Keratinocyte (primary cell): ENCODE results near the gene ZNF70. TPM values are rescaled to one million over a fixed set of nuclear protein-coding genes. Genes with fewer than 3 reads are reported as not detected.

Experiments
- DNase-seq: peaks from one replicate; pipeline ENCODE4 v3.0.0-alpha.2; 2011; ENCODE audit warnings: low read depth, missing footprints, low spot score
- FAIRE-seq: peaks from 2 replicates; lab custom pipeline; 2011; peaks lifted over from hg19 to GRCh38; lab: Jason Lieb, UNC
- H2AFZ ChIP-seq: 2 replicates; pipeline ENCODE4 v1.6.0; 2012; ENCODE audit warnings: low read length, control low read depth, inconsistent platforms; ENCODE audit not compliant: control insufficient read depth
- H3K27ac ChIP-seq: 2 replicates; pipeline ENCODE4 v1.5.1; 2011; ENCODE audit warnings: low read length; ENCODE audit not compliant: control insufficient read depth, insufficient read depth
- H3K27me3 ChIP-seq: 3 replicates; pipeline ENCODE4 v1.6.0; 2011; ENCODE audit warnings: low read length; ENCODE audit not compliant: control insufficient read depth, insufficient read depth; ENCODE audit errors: extremely low read depth
- H3K36me3 ChIP-seq, 2 experiments: 2 replicates in 1 of 2; 3 replicates in 1 of 2; pipeline ENCODE4 v1.5.1; 2011; ENCODE audit warnings: low read length in 2 of 2, mild to moderate bottlenecking in 1 of 2; ENCODE audit not compliant: control insufficient read depth in 2 of 2, insufficient read depth in 2 of 2; ENCODE audit errors: extremely low read depth in 1 of 2
- H3K4me1 ChIP-seq: 3 replicates; pipeline ENCODE4 v1.5.1; 2011; ENCODE audit warnings: low read length; ENCODE audit not compliant: control insufficient read depth, insufficient read depth; ENCODE audit errors: extremely low read depth
- H3K4me2 ChIP-seq: 3 replicates; pipeline ENCODE4 v1.6.0; 2011; ENCODE audit warnings: low read depth, low read length; ENCODE audit not compliant: control insufficient read depth, insufficient read depth; ENCODE audit errors: extremely low read depth
- H3K4me3 ChIP-seq, 3 experiments: fragments of 200-600 bp in 1 of 3; sonication (generic) in 1 of 3; 2 replicates in 2 of 3; 3 replicates in 1 of 3; pipeline ENCODE4 v1.5.1; 2011 to 2016; ENCODE audit warnings: low read length in 3 of 3, mild to moderate bottlenecking in 3 of 3, control low read depth in 2 of 3, inconsistent platforms in 1 of 3, low read depth in 1 of 3, mixed read lengths in 1 of 3, mixed run types in 1 of 3, moderate library complexity in 1 of 3; ENCODE audit not compliant: control insufficient read depth in 2 of 3, insufficient read depth in 2 of 3; ENCODE audit errors: extremely low read depth in 1 of 3
- H3K79me2 ChIP-seq: 2 replicates; pipeline ENCODE4 v1.6.0; 2012; ENCODE audit warnings: low read length; ENCODE audit not compliant: control insufficient read depth, insufficient read depth
- H3K9ac ChIP-seq: 3 replicates; pipeline ENCODE4 v1.6.0; 2011; ENCODE audit warnings: low read length; ENCODE audit not compliant: control insufficient read depth, insufficient read depth; ENCODE audit errors: extremely low read depth
- H3K9me1 ChIP-seq: 3 replicates; pipeline ENCODE4 v1.6.0; 2011; ENCODE audit warnings: low read length; ENCODE audit not compliant: control insufficient read depth, insufficient read depth; ENCODE audit errors: extremely low read depth
- H3K9me3 ChIP-seq: 2 replicates; pipeline ENCODE4 v1.5.1; 2012; ENCODE audit warnings: low read depth, low read length; ENCODE audit not compliant: control insufficient read depth
- H4K20me1 ChIP-seq: 3 replicates; pipeline ENCODE4 v1.6.0; 2011; ENCODE audit warnings: low read length; ENCODE audit not compliant: control insufficient read depth, insufficient read depth; ENCODE audit errors: extremely low read depth
- CTCF ChIP-seq, 3 experiments: IDR thresholded peaks in 1 of 3; conservative IDR thresholded peaks in 1 of 3; optimal IDR thresholded peaks in 1 of 3; 2 replicates in 2 of 3; 3 replicates in 1 of 3; pipeline versions ENCODE3 to v1.5.1; 2011; ENCODE audit warnings: low read length in 3 of 3, mild to moderate bottlenecking in 3 of 3, moderate library complexity in 2 of 3, control low read depth in 1 of 3, inconsistent platforms in 1 of 3; ENCODE audit not compliant: insufficient read depth in 2 of 3; ENCODE audit errors: extremely low read depth in 1 of 3
- EZH2 ChIP-seq: IDR thresholded peaks from one replicate; pipeline ENCODE4 v1.6.1; 2012; ENCODE audit warnings: inconsistent platforms, mild to moderate bottlenecking, low read length, moderate library complexity
- dilution Hi-C: fragments of 300-500 bp; cut with MboI; formaldehyde crosslinking; loops from one replicate; pipeline ENCODE4 v1.7.0; 2020; ENCODE audit warnings: low sequenced_read_pairs; ENCODE audit not compliant: extremely low pct_ligation_motif_present
- polyA plus RNA-seq, 5 experiments: library from polyadenylated mRNA; depleted of rRNA in 3 of 5; stranded (reverse) in 3 of 5; stranded (forward) in 1 of 5; unstranded in 1 of 5; fragments of >200 nt; gene quantifications; 1 replicate in 1 of 5; 2 replicates in 3 of 5; 3 replicates in 1 of 5; pipeline versions ENCODE4 v1.2.1 to v1.2.3, GENCODE V29; 2011 to 2012; ENCODE audit warnings: missing spikeins in 2 of 5, low read depth in 1 of 5, low replicate concordance in 1 of 5

The ZNF70 gene
- polyA plus RNA-seq, 1 donor (not counting 4 experiments of a cell fraction or from before 2014, with no cell fraction given), result 0.55 TPM

- Histone ChIP-seq H3K4me3 (no peak overlapping the region), H3K79me2 (peaks cover 3% of the 10 kb centered on the region), H3K4me2 (no peak overlapping the region), H3K27me3 (no peaks in the 10 kb centered on the region), H3K9me1 (no peaks in the 10 kb centered on the region), H3K4me1 (no peaks in the 10 kb centered on the region), H3K9ac (no peak overlapping the region), H4K20me1 (no peaks in the 10 kb centered on the region), H2AFZ (no peak overlapping the region), H3K9me3 (no peaks in the 10 kb centered on the region), H3K27ac (no peak overlapping the region), H3K36me3 (peaks cover 35 to 42% of the 10 kb centered on the region in 2 experiments)
- TF ChIP-seq CTCF (optimal IDR thresholded peaks at IDR 0.05 in 1 of 3, IDR thresholded peaks at IDR 0.05 in 1 of 3, conservative IDR thresholded peaks at IDR 0.05 in 1 of 3; ENCODE audit: extremely low read depth in 1 of 3, insufficient read depth in 2 of 3, low read length in 3 of 3), result no peak
- no peak for TF ChIP-seq EZH2
- FAIRE-seq (no peak), DNase-seq (no peak)
- dilution Hi-C loops, result no loop called here
Observed at GRCh38 chr22:23709107-23709506, 41.8 kb downstream of the ZNF70 start.

GRCh38 chr22:23708270-23708669 is 42.6 kb downstream of the ZNF70 start:
- peaks cover 33 to 38% of the 10 kb centered on the region in 2 experiments for H3K36me3 ChIP-seq
- DNase-seq, result no peak
- H2AFZ ChIP-seq, result no peak overlapping the region
- no peak overlapping the region for H3K4me3 ChIP-seq
- no peaks in the 10 kb centered on the region for H3K9me1 ChIP-seq
- no peaks in the 10 kb centered on the region for H3K27me3 ChIP-seq
- TF ChIP-seq EZH2 (no peak), CTCF (optimal IDR thresholded peaks at IDR 0.05 in 1 of 3, IDR thresholded peaks at IDR 0.05 in 1 of 3, conservative IDR thresholded peaks at IDR 0.05 in 1 of 3; ENCODE audit: extremely low read depth in 1 of 3, insufficient read depth in 2 of 3, low read length in 3 of 3) (no peak)
- peaks cover 7% of the 10 kb centered on the region for H3K79me2 ChIP-seq
- no peak overlapping the region for H3K4me2 ChIP-seq
- no peak for FAIRE-seq
- no peak overlapping the region for H3K27ac ChIP-seq
- no peaks in the 10 kb centered on the region for H4K20me1 ChIP-seq
- no peaks in the 10 kb centered on the region for H3K9me3 ChIP-seq
- no peak overlapping the region for H3K9ac ChIP-seq
- no peaks in the 10 kb centered on the region for H3K4me1 ChIP-seq
- dilution Hi-C loops, result no loop called here
